HG02642 (cell line): ENCODE results near the gene QRICH2.
"Not testable (repeated sequence)": the region's sequence is repeated elsewhere in the genome, so short reads cannot be mapped to it uniquely, and the experiment has no call there.

Experiments used
- ATAC-seq: cut with Tn5 transposase; IDR thresholded peaks from one replicate; pipeline ENCODE4 v1.9.1; 2021; ENCODE audit warnings: mild to moderate bottlenecking; ENCODE audit not compliant: unreplicated experiment, poor library complexity

The QRICH2 gene

GRCh38 chr17:76268991-76269981 lies 38.8 kb downstream of the QRICH2 start:
- no peak for ATAC-seq

DNA sequence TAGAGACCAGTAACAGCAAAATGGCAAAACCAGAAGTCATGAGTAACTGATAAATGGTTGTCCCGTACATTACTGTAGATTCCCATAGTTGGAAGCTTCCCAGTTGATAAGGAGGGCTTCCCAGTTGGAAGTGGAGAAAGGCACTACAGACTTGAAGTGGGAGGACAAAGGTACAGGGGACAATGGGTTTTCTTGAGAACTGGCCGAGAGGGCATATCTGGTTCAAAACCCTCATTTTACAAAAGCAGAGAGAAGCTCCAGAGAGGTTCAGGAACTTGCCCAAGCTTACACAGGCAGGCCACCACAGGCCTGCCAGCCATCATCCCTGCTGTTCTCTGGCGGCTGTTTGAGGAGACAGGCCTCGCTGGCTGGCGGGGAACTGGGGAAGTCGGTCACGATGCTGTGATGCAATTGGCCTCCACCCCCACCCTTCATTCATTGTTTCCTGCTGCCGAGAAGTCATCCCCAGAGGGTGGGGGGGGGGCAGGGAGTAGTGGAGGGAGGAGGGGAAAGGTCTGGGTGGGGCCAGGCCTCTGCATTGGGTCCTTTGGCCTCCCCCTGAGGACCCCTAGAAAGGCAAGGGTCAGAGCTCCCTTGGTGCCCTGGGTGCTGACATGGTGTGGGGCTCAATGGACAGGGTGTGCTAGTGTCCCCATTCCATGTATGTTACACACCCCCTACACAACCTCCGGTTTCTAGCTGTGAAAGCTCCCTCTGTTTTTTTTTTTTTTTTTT lies 39.9 kb downstream of the QRICH2 start:
- ATAC-seq, result no peak

- not testable (repeated sequence) for ATAC-seq
Measured at GRCh38 chr17:76267581-76268001, 40.5 kb downstream of the QRICH2 start.

DNA sequence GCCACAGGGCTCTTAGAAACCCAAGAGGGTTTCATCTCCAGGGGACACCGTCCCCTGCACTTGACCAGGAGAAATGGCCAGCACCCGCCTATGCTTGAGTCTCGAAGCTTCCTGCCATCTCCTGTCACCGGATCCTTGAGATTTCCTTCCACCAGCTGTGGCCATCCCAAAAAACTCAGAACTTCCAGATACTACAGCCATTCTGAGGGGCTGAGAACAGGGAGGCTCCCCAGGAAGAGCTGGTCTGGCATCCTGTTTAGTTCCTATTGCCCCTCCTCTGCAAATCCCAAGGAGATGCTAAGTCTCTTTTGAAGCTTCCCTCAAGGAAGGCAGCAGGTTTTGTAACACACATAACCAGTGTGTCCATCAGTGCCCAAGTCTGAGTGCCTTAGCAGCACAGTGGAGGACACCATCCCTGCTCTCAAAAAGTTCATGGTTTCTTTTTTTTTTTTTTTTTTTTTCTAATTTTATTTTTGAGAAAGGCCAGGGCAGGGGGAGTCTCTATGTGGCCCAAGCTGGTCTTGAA lies 41.0 kb downstream of the QRICH2 start:
- no peak for ATAC-seq

DNA sequence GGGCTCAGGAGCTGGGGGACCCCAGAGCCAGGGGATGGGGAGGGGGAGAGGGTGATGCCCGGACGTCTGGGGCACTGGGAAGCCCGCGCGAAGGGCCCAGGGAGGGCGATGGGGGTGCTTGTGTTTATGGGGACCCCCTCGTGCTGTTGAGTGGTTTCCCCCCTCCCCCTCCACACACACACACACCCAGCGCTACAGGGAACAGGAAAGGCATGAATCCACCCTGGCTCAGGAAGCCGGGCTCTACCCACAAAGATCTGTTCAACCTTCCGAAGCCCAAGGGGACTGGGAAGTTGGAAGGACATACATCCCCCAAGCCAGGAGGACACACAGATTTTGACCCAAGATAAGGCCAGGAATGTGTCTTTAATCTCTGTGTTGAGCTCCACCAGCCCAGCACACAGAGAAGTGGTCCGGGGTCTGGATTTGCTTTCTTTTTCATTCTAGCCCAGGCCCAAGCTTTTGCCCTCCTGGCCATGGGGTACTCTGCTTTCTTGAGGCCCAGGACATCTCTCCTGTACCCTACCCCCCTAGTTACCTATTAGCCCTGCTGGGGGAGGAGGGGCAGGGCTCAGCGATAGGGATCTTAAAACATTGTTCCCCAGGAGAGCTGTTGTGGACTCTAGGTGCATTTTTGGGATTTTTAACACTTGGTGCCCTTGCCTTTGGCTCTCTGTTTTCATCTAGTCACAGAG lies 41.7 kb downstream of the QRICH2 start:
- no peak for ATAC-seq

DNA sequence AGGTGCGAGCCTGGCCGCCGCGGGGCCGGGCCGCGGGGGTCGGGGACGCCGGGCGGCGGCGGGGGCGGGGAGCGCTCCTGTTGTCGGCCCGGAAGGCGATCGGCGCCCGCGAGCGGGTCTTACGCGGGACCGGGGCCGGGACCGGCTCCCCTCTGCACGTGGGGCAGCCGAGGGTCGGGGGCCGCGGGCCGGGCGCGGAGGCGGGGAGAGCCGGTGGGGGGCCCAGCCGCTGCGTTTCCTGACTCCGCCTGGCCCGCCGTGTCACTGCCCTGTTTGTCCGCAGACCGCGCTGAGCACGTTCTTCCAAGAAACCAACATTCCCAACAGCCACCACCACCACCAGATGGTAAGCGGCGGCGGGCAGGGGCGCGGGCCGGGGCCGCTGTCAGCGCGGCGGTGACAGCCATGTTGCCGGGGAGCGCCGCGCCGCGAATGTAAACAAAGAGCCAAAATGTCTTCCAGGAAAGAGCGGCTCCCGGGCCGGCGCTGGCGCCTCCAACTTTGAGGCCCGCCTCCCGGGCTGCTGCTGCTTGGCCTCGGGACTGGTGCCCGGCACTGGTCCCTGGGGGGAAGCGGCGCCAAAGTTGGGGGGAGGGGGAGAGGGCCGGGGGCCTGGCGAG lies 42.3 kb downstream of the QRICH2 start:
- no peak for ATAC-seq

DNA sequence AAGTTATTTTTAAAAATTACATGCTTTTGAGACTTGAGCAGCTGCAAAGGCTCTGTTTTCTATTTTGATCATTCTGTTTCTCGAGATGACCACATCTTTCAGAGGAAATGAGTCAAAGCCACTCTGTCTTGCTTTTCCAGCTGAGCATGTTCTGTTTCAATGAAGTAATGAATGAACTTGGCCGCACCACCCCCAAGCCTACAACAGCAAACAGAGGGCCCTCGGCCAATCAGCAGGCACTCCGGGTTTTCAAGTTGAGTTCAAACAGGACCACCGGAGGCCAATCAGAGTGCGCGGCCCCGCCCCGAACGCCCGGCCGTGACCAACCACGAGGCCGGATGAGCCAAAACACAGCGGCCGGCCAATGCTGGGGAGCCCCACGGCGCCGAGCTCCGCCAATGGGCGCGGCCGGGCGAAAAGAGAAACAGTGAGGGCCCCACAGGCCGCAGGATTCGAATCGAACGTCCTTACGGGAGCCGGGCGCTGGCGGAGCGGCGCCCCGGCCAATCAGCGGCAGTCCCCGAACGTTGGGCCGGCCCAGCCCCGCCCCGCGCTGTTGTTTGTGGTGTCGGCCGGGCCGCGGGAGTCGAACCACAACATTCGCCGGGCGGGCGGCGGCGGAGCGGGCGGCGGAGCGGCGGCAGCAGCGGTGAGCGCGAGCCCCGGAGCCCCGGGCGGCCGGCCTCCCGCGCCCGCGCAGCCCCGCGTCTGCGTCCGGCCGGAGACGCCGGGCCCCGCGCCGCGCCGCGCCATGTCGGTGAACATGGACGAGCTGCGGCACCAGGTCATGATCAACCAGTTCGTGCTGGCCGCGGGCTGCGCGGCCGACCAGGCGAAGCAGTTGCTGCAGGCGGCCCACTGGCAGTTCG lies 43.1 kb downstream of the QRICH2 start, which contains the start of gene UBALD2:
UBALD2 (plus strand) TSS at position 594 of the 869 bp plus-strand sequence; CDS start at position 752, 158 bp downstream.
- peak; percentile 80 for ATAC-seq

- ATAC-seq, result no peak
Measured at GRCh38 chr17:76264425-76264754, 43.7 kb downstream of the QRICH2 start.

- ATAC-seq, result no peak
Measured at GRCh38 chr17:76263896-76264295, 44.2 kb downstream of the QRICH2 start.

GRCh38 chr17:76262732-76263344 lies 45.2 kb downstream of the QRICH2 start:
- no peak for ATAC-seq

DNA sequence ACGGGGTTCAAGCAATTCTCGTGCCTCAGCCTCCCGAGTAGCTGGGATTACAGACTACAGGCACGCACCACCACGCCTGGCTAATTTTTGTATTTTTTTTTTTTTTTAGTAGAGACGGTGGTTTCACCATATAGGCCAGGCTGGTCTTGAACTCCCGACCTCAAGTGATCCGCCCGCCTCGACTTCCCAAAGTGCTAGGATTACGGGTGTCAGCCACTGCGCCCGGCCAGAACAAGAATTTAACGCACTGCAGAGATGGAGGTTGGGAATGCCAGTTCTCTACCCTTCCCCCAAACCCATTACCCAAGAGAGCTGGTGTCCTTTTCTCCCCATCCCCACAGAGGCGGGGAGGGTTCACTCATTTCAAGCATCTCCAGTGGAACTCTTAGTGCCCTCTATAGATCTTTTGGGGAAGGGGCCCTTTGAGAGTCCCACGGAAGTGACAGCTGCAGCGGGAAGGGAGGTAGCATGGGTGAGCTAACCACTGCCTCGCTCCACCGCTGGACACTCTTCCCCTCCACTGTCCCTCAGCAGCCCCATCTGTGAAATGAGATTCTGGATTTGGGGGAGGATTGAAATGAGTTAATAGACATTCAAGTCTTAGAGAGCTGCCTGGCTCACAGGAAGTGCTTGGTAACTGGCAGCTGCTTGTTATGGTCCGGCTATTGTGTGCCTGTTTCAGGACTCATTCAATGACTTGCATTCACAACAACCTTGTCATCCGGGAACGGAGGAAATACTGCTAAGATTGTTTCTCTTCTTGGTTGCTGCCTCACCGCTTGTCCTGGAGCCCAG lies 46.5 kb downstream of the QRICH2 start:
- no peak for ATAC-seq

GRCh38 chr17:76260669-76261068 lies 47.4 kb downstream of the QRICH2 start:
- ATAC-seq, result no peak

DNA sequence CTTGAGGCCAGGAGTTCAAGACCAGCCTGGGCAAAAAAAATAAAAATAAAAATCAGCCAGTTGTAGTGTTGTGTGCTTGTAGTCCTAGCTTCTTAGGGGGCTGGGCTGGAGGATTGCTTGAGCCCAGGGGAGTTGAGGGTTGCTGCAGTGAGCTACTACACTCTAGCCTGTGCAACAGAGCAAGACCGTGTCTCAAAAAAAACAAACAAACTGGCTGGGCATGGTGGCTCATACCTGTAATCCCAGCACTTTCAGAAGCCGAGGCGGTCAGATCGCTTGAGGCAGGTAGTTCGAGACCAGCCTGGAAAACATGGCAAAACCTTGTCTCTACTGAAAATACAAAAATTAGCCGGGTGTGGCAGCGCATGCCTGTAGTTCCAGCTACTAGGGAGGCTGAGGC lies 47.9 kb downstream of the QRICH2 start:
- ATAC-seq, result no peak

DNA sequence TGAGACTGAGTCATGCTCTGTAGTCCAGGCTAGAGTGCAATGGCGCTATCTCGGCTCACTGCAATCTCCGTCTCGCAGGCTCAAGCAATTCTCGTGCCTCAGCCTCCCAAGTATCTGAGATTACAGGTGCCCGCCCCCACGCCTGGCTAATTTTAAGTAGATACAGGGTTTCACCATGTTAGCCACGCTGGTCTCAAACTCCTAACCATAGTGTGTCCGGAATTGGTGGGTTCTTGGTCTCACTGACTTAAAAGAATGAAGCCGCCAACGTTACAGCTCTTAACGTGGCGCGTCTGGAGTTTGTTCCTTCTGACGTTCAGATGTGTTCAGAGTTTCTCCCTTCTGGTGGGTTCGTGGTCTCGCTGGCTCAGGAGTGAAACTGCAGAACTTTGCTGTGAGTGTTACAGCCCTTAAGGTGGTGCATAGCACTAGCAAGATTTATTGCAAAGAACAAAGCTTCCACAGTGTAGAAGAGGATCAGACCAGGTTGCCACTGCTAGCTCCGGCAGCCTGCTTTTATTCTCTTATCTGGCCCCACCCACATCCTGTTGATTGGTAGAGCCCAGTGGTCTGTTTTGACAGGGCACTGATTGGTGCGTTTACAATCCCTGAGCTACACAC lies 51.5 kb downstream of the QRICH2 start:
- ATAC-seq, result not testable (repeated sequence)

GRCh38 chr17:76255801-76256429 lies 52.2 kb downstream of the QRICH2 start:
- no peak for ATAC-seq

DNA sequence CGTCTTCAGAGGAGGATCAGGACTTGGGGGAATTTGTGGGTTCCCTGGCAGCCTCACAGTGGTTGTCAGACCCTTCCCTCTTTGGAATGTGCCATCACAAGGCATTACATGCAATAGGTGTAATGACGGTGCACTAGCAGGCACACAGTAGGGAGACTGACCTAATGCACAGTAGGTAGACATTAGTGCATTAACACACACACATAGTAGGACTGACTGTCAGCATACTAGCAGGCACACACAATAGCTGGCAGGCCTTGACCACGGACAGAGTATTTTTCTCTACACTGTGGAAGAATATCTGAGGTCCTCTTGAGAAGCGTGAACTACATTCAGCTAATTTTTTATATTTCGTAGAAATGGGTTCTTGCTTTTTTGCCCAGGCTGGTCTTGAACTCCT lies 53.8 kb downstream of the QRICH2 start:
- ATAC-seq, result no peak

DNA sequence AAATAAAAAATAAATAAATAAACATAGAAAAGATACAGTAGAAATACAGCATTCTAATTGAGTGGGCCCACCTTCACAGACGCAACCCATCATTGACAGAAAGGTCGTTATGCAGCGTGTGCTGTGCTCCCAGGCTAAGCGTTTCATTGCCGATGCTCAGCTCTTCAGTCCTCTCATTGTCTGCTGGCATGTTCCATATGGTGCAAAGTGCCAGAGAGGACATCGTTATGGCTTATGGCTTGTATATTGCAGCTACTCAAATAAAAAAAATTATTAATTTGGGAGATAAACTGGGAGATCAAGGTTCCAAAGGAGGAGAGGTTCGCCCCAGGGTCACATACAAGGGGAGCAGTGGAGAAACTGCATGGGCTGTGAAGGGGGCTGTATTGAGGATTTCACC lies 54.2 kb downstream of the QRICH2 start:
- no peak for ATAC-seq
